Measurements from ENCODE around the gene COL7A1.

The COL7A1 gene

GRCh38 chr3:48585411-48585810, 9.7 kb downstream of the COL7A1 start:
- H3K36me3 Mint-ChIP-seq = no peaks in the 10 kb centered on the region
- H3K4me1 Mint-ChIP-seq = no peaks in the 10 kb centered on the region
- H3K27me3 Mint-ChIP-seq = peaks cover 10% of the 10 kb centered on the region
- no peak overlapping the region for H3K27ac Mint-ChIP-seq
- no peaks in the 10 kb centered on the region for H3K9me3 Mint-ChIP-seq
- H3K4me3 Mint-ChIP-seq = no peak overlapping the region

DNA sequence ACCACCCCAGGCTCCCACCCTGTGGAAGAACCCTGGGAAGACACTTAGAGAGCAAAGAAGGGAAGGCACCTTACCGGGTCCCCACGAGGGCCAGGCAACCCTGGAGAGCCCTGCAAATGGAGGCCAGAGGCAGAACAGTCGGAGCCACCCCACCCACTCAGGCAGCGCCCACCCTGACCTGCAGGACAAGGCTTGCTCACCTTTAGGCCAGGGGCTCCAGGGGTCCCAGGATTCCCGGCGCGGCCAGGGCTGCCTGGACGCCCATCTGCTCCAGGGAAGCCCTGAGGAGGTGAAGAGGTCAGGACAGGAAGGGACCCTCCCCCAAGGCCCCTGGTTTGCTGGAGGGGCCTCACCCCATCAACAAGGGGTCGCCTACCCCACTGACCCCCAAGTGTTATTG, 10.3 kb downstream of the COL7A1 start:
- Mint-ChIP-seq H3K9me3 (no peaks in the 10 kb centered on the region), H3K27ac (no peak overlapping the region)

GRCh38 chr3:48581621-48582481, 13.3 kb downstream of the COL7A1 start:
- H3K36me3 Mint-ChIP-seq = no peaks in the 10 kb centered on the region

More for the DNA sequence above, 10.3 kb downstream of the COL7A1 start:
- no peaks in the 10 kb centered on the region for H3K4me1 Mint-ChIP-seq
- no peak overlapping the region for H3K4me3 Mint-ChIP-seq
- H3K36me3 Mint-ChIP-seq = no peaks in the 10 kb centered on the region
- peaks cover 10% of the 10 kb centered on the region for H3K27me3 Mint-ChIP-seq

DNA sequence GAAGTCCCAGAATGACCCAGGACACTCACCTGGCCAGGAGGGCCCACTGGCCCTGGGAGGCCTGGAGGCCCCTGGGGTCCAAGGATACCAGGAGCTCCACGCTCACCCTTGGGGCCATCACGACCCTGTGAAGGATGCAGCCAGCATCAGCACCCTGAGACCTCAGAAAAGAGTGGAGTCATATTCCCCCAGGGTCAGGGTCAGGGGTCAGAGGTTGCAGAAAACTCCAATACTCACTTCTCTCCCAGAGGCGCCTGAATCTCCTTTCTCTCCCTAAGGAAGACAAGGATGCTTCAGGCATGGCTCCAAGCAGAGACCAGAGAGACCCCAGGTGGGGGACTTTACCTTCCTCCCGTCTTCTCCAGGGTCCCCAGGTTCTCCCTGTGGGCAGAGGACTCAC, 18.5 kb downstream of the COL7A1 start:
- no peak overlapping the region for H3K4me3 Mint-ChIP-seq
- no peaks in the 10 kb centered on the region for H3K27me3 Mint-ChIP-seq
- H3K36me3 Mint-ChIP-seq = no peaks in the 10 kb centered on the region
- no peak overlapping the region for H3K27ac Mint-ChIP-seq
- H3K9me3 Mint-ChIP-seq = no peaks in the 10 kb centered on the region
- no peaks in the 10 kb centered on the region for H3K4me1 Mint-ChIP-seq

More at GRCh38 chr3:48581621-48582481, 13.3 kb downstream of the COL7A1 start:
- H3K27me3 Mint-ChIP-seq = no peaks in the 10 kb centered on the region
- no peaks in the 10 kb centered on the region for H3K9me3 Mint-ChIP-seq
- no peaks in the 10 kb centered on the region for H3K4me1 Mint-ChIP-seq
- no peak overlapping the region for H3K4me3 Mint-ChIP-seq
- H3K27ac Mint-ChIP-seq = no peak overlapping the region

GRCh38 chr3:48575366-48575765, 19.8 kb downstream of the COL7A1 start:
- H3K36me3 Mint-ChIP-seq = no peaks in the 10 kb centered on the region
- no peaks in the 10 kb centered on the region for H3K27me3 Mint-ChIP-seq
- H3K4me3 Mint-ChIP-seq = no peak overlapping the region
- no peaks in the 10 kb centered on the region for H3K4me1 Mint-ChIP-seq
- no peak overlapping the region for H3K27ac Mint-ChIP-seq
- no peaks in the 10 kb centered on the region for H3K9me3 Mint-ChIP-seq

- Mint-ChIP-seq H3K4me3 (no peak overlapping the region), H3K9me3 (no peaks in the 10 kb centered on the region), H3K27ac (no peak overlapping the region), H3K27me3 (no peaks in the 10 kb centered on the region), H3K36me3 (no peaks in the 10 kb centered on the region), H3K4me1 (no peaks in the 10 kb centered on the region)
These were observed 21.1 kb downstream of the COL7A1 start for GRCh38 chr3:48573973-48574585.

GRCh38 chr3:48572517-48572916, 22.6 kb downstream of the COL7A1 start:
- Mint-ChIP-seq H3K4me3 (no peak overlapping the region), H3K27ac (no peak overlapping the region), H3K27me3 (no peaks in the 10 kb centered on the region), H3K36me3 (no peaks in the 10 kb centered on the region), H3K4me1 (no peaks in the 10 kb centered on the region), H3K9me3 (no peaks in the 10 kb centered on the region)

DNA sequence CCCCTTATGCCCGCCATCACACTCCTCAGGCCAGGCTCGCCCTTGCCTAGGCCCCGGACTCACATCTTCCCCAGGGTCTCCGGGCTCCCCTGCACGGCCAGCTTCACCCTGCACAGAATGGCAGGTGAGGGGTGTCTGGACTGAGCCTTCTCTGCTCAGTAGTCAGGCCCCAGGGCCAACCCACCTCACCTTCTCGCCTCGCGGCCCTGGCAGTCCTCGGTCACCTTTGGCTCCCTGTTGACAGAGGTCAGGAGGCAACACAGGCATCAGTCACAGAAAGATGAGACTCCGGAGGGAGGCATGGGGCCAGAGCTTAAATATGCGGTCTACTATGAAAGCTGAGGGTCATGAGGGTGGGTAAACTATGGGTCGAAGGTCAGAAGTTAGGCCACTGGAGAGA, 23.2 kb downstream of the COL7A1 start:
- Mint-ChIP-seq H3K27me3 (no peaks in the 10 kb centered on the region), H3K27ac (no peak overlapping the region), H3K4me3 (no peak overlapping the region), H3K4me1 (no peaks in the 10 kb centered on the region), H3K36me3 (no peaks in the 10 kb centered on the region), H3K9me3 (no peaks in the 10 kb centered on the region)

- no peak overlapping the region for H3K4me3 Mint-ChIP-seq
- H3K9me3 Mint-ChIP-seq = no peaks in the 10 kb centered on the region
These were observed 25.2 kb downstream of the COL7A1 start for GRCh38 chr3:48569808-48570450.

DNA sequence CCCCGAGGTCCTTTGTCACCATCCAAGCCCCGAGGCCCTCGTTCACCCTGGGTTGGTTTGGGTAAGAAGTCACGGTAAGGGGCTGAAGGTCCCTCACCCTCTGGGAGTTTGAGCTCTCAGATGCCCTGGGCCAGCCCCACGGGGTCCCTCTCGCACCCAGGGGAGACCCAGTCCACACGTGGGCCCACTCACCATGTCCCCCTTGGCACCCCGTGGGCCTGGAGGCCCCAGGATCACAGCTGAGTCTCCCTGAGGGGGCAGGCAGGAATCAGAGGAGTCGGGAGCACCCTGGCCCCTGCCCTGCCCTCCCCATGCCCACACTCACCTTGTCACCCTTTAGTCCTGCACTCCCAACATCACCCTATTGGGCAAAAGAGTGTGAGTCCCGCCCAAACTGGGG, 25.7 kb downstream of the COL7A1 start:
- no peaks in the 10 kb centered on the region for H3K4me1 Mint-ChIP-seq
- no peaks in the 10 kb centered on the region for H3K27me3 Mint-ChIP-seq
- no peak overlapping the region for H3K27ac Mint-ChIP-seq
- no peak overlapping the region for H3K4me3 Mint-ChIP-seq
- H3K9me3 Mint-ChIP-seq = no peaks in the 10 kb centered on the region
- H3K36me3 Mint-ChIP-seq = no peaks in the 10 kb centered on the region

More at GRCh38 chr3:48569808-48570450, 25.2 kb downstream of the COL7A1 start:
- Mint-ChIP-seq H3K4me1 (no peaks in the 10 kb centered on the region), H3K27ac (no peak overlapping the region), H3K27me3 (no peaks in the 10 kb centered on the region), H3K36me3 (no peaks in the 10 kb centered on the region)

GRCh38 chr3:48568476-48568875, 26.7 kb downstream of the COL7A1 start:
- H3K27ac Mint-ChIP-seq = no peak overlapping the region
- no peaks in the 10 kb centered on the region for H3K36me3 Mint-ChIP-seq
- H3K4me1 Mint-ChIP-seq = no peaks in the 10 kb centered on the region

GRCh38 chr3:48567500-48567899, 27.6 kb downstream of the COL7A1 start:
- no peaks in the 10 kb centered on the region for H3K9me3 Mint-ChIP-seq
- H3K27ac Mint-ChIP-seq = no peak overlapping the region
- no peaks in the 10 kb centered on the region for H3K4me1 Mint-ChIP-seq
- H3K27me3 Mint-ChIP-seq = no peaks in the 10 kb centered on the region
- H3K36me3 Mint-ChIP-seq = no peaks in the 10 kb centered on the region
- no peak overlapping the region for H3K4me3 Mint-ChIP-seq

More at GRCh38 chr3:48568476-48568875, 26.7 kb downstream of the COL7A1 start:
- no peak overlapping the region for H3K4me3 Mint-ChIP-seq
- no peaks in the 10 kb centered on the region for H3K9me3 Mint-ChIP-seq
- H3K27me3 Mint-ChIP-seq = no peaks in the 10 kb centered on the region

GRCh38 chr3:48567090-48567489, 28.0 kb downstream of the COL7A1 start:
- Mint-ChIP-seq H3K4me1 (no peaks in the 10 kb centered on the region), H3K27me3 (no peaks in the 10 kb centered on the region), H3K9me3 (no peaks in the 10 kb centered on the region), H3K27ac (no peak overlapping the region), H3K36me3 (no peaks in the 10 kb centered on the region), H3K4me3 (no peak overlapping the region)

DNA sequence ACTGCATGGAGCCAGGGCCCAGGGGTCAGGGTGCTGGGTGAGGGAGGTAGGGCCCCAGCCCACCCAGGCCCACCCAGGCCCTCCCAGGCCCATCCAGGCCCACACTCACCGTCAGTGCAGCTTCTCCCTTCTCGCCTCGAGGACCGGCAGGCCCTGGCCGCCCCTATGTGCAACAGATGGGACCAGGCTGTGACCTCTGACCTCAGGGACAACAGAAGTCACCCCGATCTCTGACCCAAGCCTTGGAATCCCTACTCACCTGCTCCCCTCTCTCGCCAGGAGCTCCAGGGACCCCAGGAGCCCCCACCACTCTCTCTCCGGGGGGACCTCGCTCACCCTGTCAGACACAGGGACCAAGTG, 28.7 kb downstream of the COL7A1 start:
- peak overlapping the region; percentile 43 for H3K27ac Mint-ChIP-seq

GRCh38 chr3:48565591-48566400, 29.3 kb downstream of the COL7A1 start:
- Mint-ChIP-seq H3K36me3 (no peaks in the 10 kb centered on the region), H3K9me3 (no peaks in the 10 kb centered on the region), H3K4me3 (no peak overlapping the region), H3K27me3 (no peaks in the 10 kb centered on the region), H3K27ac (no peak overlapping the region), H3K4me1 (no peaks in the 10 kb centered on the region)

More for the DNA sequence above, 28.7 kb downstream of the COL7A1 start:
- no peaks in the 10 kb centered on the region for H3K9me3 Mint-ChIP-seq
- H3K27me3 Mint-ChIP-seq = no peaks in the 10 kb centered on the region
- no peaks in the 10 kb centered on the region for H3K36me3 Mint-ChIP-seq
- H3K4me1 Mint-ChIP-seq = no peaks in the 10 kb centered on the region
- H3K4me3 Mint-ChIP-seq = no peak overlapping the region
